ENCODE results near the gene DNPH1.

Gene DNPH1

GRCh38 chr6:43205849-43206248 is 23.4 kb downstream of the DNPH1 start:
- no peaks in the 10 kb centered on the region for H3K4me1 ChIP-seq (ENCODE audit: insufficient read depth, low read length, severe bottlenecking)
- no peak overlapping the region for H3K27ac ChIP-seq (ENCODE audit: low read depth, low read length, poor library complexity, severe bottlenecking)

DNA sequence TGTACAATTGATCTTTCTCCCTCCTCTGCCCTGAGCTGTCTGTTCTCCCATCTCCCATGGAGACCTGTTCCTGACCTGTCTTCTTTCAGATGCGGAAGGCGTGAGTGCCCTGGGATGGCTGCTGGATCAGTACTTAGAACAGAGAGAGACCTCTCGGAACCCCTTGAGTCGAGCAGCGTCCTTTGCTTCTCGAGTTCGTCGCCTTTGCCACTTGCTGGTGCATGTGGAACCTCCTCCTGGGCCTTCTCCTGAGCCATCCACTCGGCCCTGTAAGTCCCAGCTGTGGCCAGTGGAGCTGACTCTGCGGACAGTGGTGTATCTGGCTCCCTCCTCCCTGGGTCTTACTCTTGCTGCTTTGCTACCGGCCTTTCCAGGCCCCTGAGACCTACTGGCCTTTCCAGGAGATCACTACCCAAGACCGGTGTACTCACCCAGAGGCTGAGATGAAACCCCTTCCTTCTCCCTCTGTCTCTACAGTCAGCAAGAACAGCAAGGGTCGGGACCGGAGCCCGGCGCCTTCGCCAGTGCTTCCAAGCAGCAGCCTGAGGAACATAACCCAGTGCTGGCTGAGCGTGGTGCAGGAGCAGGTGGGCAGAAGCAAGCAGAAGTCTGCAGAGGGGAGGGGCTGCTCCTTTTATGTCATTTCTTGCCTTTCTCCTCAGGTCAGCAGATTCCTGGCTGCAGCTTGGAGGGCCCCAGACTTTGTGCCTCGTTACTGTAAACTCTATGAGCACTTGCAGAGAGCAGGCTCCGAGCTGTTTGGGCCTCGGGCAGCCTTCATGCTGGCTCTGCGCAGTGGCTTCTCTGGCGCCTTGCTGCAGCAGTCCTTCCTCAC is 24.8 kb downstream of the DNPH1 start:
- Histone ChIP-seq H3K27me3 (ENCODE audit: insufficient read depth, low read length) (no peaks in the 10 kb centered on the region), H3K9me3 (ENCODE audit: low read length) (no peaks in the 10 kb centered on the region), H3K27ac (ENCODE audit: low read depth, low read length, poor library complexity, severe bottlenecking) (no peak overlapping the region), H3K4me2 (ENCODE audit: low read length) (no peak overlapping the region), H3K4me1 (ENCODE audit: insufficient read depth, low read length, severe bottlenecking) (no peaks in the 10 kb centered on the region), H3K9me2 (ENCODE audit: low read depth, low read length) (no peaks in the 10 kb centered on the region), H2AFZ (ENCODE audit: low read length) (no peak overlapping the region), H4K20me1 (ENCODE audit: insufficient read depth, low read length) (no peaks in the 10 kb centered on the region), H3K9ac (ENCODE audit: low read length) (no peak overlapping the region), H3K4me3 (ENCODE audit: low read depth, low read length, poor library complexity, severe bottlenecking) (no peak overlapping the region), H3K79me2 (ENCODE audit: insufficient read depth, low read length) (no peaks in the 10 kb centered on the region), H3K36me3 (ENCODE audit: insufficient read depth, low read length) (peaks cover 27% of the 10 kb centered on the region), H3F3A (ENCODE audit: insufficient read depth, low read length) (no peaks in the 10 kb centered on the region)
- TF ChIP-seq, protein P1, sequence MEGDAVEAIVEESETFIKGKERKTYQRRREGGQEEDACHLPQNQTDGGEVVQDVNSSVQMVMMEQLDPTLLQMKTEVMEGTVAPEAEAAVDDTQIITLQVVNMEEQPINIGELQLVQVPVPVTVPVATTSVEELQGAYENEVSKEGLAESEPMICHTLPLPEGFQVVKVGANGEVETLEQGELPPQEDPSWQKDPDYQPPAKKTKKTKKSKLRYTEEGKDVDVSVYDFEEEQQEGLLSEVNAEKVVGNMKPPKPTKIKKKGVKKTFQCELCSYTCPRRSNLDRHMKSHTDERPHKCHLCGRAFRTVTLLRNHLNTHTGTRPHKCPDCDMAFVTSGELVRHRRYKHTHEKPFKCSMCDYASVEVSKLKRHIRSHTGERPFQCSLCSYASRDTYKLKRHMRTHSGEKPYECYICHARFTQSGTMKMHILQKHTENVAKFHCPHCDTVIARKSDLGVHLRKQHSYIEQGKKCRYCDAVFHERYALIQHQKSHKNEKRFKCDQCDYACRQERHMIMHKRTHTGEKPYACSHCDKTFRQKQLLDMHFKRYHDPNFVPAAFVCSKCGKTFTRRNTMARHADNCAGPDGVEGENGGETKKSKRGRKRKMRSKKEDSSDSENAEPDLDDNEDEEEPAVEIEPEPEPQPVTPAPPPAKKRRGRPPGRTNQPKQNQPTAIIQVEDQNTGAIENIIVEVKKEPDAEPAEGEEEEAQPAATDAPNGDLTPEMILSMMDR (IDR thresholded peaks at IDR 0.05; ENCODE audit: low read length), result no peak
- no peak for TF ChIP-seq EZH2 (IDR thresholded peaks at IDR 0.05; ENCODE audit: borderline replicate concordance, low read length)

More at GRCh38 chr6:43205849-43206248, 23.4 kb downstream of the DNPH1 start:
- no peak for TF ChIP-seq EZH2 (IDR thresholded peaks at IDR 0.05; ENCODE audit: borderline replicate concordance, low read length)
- TF ChIP-seq, protein P1 (IDR thresholded peaks at IDR 0.05; ENCODE audit: low read length), result no peak
- Histone ChIP-seq H4K20me1 (ENCODE audit: insufficient read depth, low read length) (no peaks in the 10 kb centered on the region), H3K4me2 (ENCODE audit: low read length) (no peak overlapping the region), H2AFZ (ENCODE audit: low read length) (no peak overlapping the region), H3K79me2 (ENCODE audit: insufficient read depth, low read length) (no peaks in the 10 kb centered on the region), H3K36me3 (ENCODE audit: insufficient read depth, low read length) (peaks cover 14% of the 10 kb centered on the region), H3K9me3 (ENCODE audit: low read length) (no peaks in the 10 kb centered on the region), H3K27me3 (ENCODE audit: insufficient read depth, low read length) (no peaks in the 10 kb centered on the region), H3K9me2 (ENCODE audit: low read depth, low read length) (no peaks in the 10 kb centered on the region), H3F3A (ENCODE audit: insufficient read depth, low read length) (no peaks in the 10 kb centered on the region), H3K9ac (ENCODE audit: low read length) (no peak overlapping the region), H3K4me3 (ENCODE audit: low read depth, low read length, poor library complexity, severe bottlenecking) (no peak overlapping the region)

DNA sequence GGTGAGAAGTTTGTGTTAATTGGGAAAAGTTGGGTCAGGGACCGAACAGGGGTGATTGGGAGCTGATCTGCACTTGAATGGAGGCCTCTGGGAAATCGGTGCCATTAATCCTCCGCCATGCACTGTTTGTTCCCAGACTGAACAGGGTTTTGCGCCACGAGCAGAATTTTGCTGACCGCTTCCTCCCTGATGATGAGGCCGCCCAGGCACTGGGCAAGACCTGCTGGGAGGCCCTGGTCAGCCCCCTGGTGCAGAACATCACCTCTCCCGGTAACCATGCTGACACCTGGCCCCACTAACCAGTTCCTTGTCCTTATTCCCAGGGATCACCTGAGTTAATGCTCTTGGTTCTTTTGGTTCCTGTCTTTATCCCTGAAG is 25.6 kb downstream of the DNPH1 start:
- Histone ChIP-seq H3K4me1 (ENCODE audit: insufficient read depth, low read length, severe bottlenecking) (no peaks in the 10 kb centered on the region), H2AFZ (ENCODE audit: low read length) (no peak overlapping the region), H4K20me1 (ENCODE audit: insufficient read depth, low read length) (no peaks in the 10 kb centered on the region), H3K4me2 (ENCODE audit: low read length) (no peak overlapping the region), H3K36me3 (ENCODE audit: insufficient read depth, low read length) (peaks cover 28% of the 10 kb centered on the region), H3K79me2 (ENCODE audit: insufficient read depth, low read length) (no peaks in the 10 kb centered on the region), H3K4me3 (ENCODE audit: low read depth, low read length, poor library complexity, severe bottlenecking) (no peak overlapping the region), H3K9me3 (ENCODE audit: low read length) (no peaks in the 10 kb centered on the region), H3K27ac (ENCODE audit: low read depth, low read length, poor library complexity, severe bottlenecking) (no peak overlapping the region), H3F3A (ENCODE audit: insufficient read depth, low read length) (no peaks in the 10 kb centered on the region), H3K9me2 (ENCODE audit: low read depth, low read length) (no peaks in the 10 kb centered on the region), H3K27me3 (ENCODE audit: insufficient read depth, low read length) (no peaks in the 10 kb centered on the region), H3K9ac (ENCODE audit: low read length) (no peak overlapping the region)
- TF ChIP-seq, protein P1 (IDR thresholded peaks at IDR 0.05; ENCODE audit: low read length), result no peak
- no peak for TF ChIP-seq EZH2 (IDR thresholded peaks at IDR 0.05; ENCODE audit: borderline replicate concordance, low read length)

All from OCI-LY1 (cell line).